22Rv1 (cell line): ENCODE data around the gene PFKFB1.
A peak's percentile ranks its signal among the peaks of the same experiment; 100 is the strongest.

Source experiments
- H3K27ac ChIP-seq: fragments of 450-650 bp; 2 replicates; pipeline ENCODE4 v1.5.1; 2017
- ZFX ChIP-seq: fragments of 450-650 bp; IDR thresholded peaks from 2 replicates; pipeline ENCODE4 v1.6.1; 2017; ENCODE audit warnings: antibody characterized with exemption, borderline replicate concordance
- TF ChIP-seq, protein P1 (sequence below): fragments of 450-650 bp; IDR thresholded peaks from 2 replicates; pipeline ENCODE4 v1.5.1; 2017; ENCODE audit warnings: mild to moderate bottlenecking

PFKFB1 gene

DNA sequence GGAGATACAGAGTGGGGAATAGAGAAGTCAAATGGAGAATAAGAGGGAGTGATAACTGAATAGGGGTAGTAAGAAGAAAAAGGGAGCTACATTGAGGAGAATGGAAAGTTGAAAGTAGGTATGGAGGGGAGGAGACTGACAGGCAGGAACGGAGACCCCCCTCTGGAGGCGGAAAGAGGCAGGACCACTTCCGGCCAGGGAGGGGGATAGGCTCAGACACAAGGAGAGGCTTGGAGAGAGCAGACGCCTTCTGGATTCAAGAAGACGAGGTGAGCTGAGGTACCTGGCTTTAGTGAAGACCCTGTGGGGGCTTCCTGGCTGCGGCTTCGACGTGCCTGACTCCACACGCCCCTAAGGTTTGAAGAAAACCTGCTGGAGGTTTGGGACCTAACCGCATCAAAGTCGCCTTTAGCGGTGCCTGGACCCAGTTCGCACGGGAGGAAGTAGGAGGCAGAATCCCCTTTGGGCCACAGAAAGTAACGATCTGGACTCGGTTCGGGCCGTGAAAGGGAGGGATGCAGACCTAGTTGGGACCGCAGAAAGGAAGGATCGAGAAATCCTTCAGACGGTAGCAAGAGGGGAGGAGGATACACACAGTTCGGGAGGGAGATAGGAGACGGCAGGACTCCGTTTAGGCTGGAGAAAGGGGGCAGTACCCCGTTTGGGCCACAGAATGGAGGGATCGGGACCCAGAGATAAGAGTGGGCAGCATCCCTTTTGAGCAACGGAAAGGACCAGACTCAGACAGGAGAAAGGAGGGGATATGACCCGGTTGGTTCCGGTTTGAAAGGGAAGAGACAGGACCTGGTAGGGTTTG, 73.2 kb downstream of the PFKFB1 start, which contains the start of gene TRO:
TRO (plus strand) TSS at position 215 of the 817 bp plus-strand sequence. CDS start 1,423 bp downstream, outside the sequence.
- TF ChIP-seq, protein P1, sequence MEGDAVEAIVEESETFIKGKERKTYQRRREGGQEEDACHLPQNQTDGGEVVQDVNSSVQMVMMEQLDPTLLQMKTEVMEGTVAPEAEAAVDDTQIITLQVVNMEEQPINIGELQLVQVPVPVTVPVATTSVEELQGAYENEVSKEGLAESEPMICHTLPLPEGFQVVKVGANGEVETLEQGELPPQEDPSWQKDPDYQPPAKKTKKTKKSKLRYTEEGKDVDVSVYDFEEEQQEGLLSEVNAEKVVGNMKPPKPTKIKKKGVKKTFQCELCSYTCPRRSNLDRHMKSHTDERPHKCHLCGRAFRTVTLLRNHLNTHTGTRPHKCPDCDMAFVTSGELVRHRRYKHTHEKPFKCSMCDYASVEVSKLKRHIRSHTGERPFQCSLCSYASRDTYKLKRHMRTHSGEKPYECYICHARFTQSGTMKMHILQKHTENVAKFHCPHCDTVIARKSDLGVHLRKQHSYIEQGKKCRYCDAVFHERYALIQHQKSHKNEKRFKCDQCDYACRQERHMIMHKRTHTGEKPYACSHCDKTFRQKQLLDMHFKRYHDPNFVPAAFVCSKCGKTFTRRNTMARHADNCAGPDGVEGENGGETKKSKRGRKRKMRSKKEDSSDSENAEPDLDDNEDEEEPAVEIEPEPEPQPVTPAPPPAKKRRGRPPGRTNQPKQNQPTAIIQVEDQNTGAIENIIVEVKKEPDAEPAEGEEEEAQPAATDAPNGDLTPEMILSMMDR = no peak
- no peak for TF ChIP-seq ZFX
- H3K27ac ChIP-seq = no peak within 1 kb of the TSS

DNA sequence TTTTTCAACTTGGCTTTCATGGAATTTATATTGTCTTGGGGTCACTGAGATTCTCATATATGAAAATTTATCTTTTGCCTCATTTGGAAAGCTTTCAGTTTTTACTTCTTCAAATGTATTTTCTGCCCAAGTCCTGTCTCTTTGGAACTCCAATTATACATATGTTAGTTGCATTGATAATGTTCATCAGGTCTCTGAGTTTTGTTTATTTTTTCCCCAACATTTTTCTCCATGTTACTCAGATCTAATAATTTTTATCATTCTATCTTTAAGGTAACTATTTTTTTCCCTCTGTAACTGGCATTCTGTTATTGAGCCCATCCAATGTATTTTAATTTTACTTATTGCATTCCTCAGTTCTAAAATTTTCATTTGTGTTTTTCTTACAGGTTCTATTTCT, 84.0 kb downstream of the PFKFB1 start:
- no peak overlapping the region for H3K27ac ChIP-seq
- TF ChIP-seq, protein P1 = no peak
- no peak for TF ChIP-seq ZFX

DNA sequence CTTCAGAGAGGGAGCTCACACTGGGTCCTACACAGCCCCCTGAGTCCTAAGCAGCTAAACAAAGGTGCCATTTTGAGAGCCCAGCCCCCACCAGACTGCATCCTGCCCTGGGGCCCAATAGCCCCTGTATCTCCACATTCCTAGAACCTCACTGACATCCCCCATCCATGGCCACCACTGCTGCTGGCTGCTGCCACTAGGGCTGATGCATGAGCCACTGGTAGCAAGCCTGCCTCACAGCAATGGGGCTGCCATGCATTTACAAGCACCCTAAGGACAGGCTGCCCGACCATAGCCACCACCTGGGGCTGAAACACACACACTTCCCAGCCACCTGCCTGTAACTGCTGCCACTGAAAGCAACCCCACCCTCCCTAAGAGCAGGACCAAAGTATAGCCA, 99.8 kb downstream of the PFKFB1 start:
- no peak overlapping the region for H3K27ac ChIP-seq
- TF ChIP-seq, protein P1 = no peak
- TF ChIP-seq ZFX = no peak

DNA sequence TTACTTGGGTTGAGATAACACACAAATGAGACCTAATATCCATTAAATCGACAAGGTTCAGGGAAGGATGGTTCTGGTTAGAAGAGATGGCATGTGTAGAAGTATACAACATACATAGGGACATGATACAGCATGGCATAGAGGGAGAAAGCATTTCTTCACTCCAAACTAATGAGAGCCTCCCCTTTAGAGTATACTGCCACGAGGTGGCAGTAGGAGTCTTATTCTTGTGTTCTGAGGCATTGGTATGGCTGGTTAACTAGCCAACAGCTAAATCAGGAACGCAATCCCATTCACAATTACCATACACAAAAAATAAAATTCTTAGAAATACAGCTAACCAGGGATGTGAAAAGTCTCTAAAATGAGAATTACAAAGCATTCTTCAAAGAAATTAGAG, 102.4 kb downstream of the PFKFB1 start:
- TF ChIP-seq ZFX = no peak
- TF ChIP-seq, protein P1 = peak; percentile 53
- H3K27ac ChIP-seq = no peak overlapping the region

DNA sequence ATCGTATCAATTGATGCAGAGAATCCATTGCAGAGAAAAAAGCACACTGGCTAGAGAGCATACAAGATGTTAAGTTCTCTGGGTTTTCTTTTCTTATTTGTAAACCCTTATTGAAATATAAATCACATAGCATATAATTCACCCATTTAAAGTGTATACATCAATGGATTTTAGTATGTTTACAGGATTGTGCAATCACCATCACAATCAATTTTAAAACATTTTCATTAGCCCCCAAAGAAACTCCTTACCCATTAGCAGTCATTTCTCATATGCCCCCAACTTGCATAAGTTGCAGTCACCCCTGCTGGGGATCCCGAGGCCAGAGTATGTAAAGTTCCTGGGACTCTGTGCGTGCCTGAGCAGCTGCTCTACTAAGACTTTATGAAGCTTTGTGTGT, 108.2 kb downstream of the PFKFB1 start:
- H3K27ac ChIP-seq = no peak overlapping the region
- no peak for TF ChIP-seq ZFX
- TF ChIP-seq, protein P1 = no peak
